T-helper 22 cell (primary cell): ENCODE measurements around the gene C1QTNF1.
"Not testable (repeated sequence)": the region's sequence is repeated elsewhere in the genome, so short reads cannot be mapped to it uniquely, and the experiment has no call there.

Experiments
- DNase-seq: peaks from one replicate; pipeline ENCODE4 v3.0.0-alpha.2; 2020; ENCODE audit warnings: low read depth

The C1QTNF1 gene

DNA sequence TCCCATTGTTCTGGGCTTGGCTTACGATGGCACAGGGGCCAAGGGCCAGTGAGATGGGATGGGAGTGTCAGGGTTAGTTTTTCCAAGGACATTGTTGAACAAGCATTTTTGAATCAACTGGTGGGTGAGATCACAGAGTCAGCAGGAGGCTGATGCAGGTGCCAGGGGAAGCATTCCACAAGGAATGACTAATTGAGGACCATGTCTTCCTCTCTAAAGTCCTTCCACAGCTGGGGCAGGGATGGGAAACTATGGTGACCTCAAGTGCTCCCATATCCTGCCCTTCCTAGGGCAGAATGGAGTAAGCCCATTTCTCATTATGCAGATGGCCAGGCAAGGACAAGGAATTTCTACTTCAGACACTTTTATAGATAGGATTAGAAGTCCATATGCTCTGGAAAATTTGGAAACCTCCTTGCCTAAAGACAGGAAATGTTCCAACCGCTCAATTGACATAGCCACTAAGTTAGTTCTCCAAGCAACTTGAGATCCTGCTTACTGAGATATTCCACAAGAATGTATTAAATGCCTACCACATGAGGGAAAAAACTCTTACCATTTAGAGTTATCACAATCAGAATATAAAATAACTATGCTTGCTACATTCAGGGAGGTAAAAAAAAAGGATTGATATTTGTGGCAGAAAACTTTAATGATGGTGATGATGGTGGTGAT, 29.4 kb downstream of the C1QTNF1 start:
- no peak for DNase-seq

DNA sequence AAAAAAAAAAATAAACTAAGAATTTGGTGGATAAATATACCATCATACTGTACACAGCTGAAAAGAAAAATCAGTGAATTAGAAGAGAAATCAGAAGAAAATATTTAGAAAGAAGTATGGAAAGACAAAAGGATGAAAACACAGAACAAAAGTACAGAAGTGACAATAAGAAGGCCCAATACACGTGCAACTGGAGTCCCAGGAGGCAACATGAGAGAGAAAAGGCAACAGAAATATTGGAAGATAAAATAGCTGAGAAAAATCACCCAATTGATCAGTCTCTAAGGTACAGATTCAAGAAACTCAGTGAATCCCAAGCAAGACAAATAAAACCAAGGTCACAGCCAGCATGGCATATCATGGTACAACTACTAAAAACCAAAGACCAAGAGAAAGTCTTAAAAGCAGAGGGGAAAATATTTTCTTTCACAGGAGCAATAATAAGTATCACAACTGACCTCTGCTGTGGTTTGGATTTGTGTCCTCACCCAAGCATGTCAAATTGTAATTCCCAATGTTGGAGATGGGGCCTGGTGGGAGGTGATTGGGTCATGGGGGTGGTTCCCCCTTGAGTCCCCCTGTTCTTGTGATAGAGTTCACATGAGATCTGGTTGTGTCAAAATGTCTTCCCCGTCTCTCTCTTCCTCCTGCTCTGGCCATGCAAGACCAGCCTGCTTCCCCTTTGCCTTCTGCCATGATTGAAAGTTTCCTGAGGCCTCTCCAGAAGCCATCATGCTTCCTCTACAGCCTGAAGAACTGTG, 30.4 kb downstream of the C1QTNF1 start:
- DNase-seq: no peak

DNA sequence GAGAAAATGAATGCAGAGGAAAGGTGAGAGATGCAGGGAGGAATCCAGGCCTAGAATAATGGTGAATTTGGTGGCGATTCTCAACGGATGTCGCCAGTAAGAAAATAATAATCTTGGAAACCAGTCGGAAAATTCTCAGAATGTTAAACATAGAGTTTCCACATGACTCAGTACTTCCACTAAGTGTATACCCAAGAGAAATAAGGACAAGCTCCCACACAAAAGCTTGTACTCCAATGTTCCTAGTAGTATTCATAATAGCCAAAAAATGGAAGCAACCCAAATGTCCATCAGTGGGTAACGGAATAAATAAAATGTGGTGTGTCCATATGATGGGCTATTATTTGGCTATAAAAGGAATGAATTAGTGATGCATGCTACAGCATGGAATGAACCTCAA, 31.2 kb downstream of the C1QTNF1 start:
- no peak for DNase-seq

DNA sequence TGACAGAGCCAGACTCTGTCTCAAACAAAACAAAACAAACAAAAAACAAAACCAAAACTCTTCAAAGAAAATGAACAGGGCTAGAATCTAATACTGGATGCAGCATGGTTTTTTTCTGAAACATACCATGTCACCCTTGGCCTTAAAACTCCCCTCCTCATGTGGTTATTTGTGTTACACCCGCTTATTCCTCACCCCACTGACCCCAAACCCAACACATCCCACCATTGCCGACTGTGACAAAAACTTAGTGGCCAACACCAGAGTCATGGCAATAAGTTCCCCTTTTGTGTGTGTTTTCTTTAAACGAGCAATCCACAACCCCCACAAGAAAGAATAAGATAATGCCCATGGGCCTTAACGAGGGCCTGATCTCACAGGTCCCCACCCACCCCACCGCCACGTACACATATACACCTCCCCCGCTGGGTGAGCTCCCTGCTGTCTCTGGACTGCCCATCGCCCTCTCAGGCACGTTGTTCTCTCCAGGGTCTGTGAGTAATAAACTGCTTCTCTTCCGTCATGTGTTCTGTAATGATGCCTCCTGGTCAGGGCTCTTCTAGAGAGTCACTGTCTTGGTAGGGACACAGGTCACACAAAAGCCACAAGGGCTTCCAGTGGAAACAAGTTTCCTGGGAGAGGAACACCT, 33.9 kb downstream of the C1QTNF1 start:
- no peak for DNase-seq

DNA sequence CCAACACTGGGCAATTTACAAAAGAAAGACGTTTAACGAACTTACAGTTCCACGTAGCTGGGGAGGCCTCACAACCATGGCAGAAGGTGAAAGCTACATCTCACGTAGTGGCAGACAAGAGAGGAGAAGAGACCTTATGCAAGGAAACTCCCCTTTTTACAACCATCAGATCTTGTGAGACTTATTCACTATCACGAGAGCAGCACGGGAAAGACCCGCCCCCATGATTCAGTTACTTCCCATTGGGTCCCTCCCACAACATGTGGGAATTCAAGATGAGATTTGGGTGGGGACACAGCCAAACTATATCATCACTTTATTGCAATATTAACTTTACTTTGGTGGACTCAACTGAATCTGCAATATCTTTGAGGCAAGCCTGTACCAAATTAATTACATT, 38.7 kb downstream of the C1QTNF1 start:
- no peak for DNase-seq

DNA sequence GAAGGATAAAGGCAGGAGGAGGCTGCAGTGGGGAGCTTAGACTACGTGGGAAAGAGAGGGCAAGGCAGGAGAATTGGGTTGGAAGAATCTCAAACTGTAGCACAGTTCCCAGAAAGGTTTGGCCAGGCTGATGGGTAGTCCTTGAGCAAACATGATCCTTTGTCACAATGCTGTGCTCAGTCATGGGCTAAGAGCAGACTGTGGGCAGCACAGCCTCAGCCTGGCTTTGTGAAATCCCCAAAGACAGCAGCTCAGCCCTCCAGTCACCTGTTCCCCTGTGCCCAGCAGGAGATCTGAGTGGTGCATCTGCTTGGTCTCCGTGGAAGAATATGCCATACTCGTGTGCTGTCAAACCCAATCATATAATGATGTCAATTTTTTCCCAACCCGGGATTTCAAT, 40.1 kb downstream of the C1QTNF1 start:
- no peak for DNase-seq

DNA sequence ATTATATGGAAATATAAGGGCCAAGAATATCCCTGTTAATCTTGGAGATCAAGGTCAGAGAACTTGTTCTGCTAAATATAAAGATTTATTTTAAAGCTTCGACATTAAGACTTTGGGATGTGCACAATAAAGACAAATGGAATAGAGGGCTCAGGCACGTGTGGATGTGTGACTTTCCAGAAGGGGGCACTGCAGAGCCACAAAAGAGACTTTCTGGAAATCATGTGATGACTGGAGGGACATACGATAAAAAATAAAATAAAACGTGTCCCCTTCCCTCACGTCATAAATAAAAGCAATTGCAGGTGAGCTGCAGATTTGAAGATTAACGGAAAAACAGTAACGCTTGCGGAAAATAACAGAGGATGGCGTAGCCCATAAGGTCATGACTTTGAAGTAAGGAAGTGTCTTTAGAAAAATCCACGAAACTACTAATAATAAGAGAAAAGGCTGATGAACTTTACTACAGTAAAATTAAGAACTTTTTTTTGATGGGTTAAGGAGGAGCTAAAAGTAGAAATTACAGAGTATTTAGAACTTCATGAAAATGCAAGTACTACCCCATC, 41.2 kb downstream of the C1QTNF1 start:
- DNase-seq: no peak

DNA sequence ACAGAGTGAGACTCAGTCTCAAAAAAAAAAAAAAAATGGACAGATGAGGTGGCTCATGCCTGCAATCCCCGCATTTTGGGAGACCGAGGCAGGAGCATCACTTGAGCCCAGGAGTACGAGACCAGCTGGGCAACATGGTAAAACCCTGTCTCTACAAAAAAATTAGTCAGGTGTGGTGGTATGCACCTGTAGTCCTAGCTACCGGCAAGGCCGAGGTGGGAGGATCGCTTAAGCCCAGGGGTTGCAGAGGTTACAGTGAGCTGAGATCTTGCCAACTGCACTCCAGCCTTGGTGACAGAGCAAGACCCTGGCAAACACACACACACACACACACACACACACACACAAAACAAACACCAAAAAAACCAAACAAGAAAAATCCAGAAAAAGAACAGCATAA, 43.0 kb downstream of the C1QTNF1 start:
- no peak for DNase-seq

DNA sequence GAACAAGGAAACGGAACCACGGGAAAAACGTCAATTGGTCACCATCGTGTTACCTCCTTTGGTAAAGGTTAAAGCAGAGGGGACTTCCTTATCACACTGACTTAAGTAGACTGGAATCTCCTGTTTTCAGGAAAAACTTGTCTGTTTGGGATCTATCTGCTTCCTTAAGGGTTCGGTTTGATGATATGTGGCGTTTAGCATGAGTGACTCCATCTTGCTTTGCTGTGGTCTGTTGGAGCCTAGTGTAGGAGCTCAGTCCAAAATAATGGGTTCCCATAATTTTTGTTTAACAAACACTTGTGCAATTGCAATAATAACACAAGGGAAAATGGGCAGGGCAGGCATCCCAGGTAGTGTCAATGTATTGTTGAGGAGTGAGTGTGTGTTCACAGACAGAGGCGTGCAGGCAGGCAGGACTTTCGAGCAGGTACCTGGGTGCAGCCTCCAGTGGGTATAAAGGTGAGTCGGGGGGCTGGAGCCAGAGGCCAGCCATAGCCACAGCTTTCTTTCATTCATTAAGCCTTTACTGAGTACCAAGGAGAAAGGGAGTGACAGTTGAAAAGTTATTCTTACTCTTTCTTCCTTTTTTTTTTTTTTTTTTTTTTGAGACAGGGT, 46.4 kb downstream of the C1QTNF1 start:
- no peak for DNase-seq

DNA sequence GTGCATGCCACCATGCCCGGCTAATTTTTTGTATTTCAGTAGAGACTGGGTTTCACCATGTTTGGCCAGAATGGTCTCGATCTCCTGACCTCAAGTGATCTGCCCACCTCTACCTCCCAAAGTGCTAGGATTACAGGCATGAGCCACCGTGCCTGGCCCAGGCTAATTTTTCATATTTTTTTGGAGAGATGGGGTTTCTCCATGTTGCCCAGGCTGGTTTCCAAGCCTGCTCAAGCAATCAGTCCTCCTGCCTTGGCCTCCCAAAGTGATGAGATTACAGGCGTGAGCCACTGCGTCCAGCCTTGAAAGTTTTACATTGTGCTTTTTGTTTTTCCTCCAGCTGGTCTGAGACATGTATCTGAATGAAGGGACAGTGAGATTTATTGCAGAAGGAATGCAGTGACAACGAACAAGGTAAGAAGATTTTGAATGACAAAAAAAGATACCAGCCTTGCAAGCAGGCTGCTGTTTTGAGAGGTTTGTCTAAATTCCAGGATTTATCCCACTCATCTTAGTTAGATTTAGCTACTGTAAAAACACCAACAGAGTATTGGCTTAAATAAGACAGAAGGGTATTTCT, 47.3 kb downstream of the C1QTNF1 start:
- no peak for DNase-seq

DNA sequence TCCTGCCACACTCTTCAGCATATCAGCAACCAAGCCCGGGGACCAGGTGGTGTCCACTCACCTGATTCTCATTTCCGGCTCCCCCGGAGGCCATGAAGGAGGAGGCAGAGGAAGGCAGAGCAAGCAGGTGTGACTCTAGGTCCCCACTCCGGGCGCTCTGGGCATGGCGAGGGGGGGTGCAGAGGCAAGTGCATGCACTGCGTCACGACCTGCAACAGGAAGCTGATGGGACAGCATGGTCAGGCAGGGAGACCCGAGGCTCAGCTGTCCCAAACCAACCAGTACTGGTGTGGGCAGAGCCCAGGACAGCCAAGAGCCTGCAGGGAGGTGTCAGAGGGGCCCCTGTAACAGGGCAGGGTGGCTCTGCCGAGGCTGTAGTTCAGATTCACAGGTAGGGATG, 48.6 kb downstream of the C1QTNF1 start:
- DNase-seq: no peak

DNA sequence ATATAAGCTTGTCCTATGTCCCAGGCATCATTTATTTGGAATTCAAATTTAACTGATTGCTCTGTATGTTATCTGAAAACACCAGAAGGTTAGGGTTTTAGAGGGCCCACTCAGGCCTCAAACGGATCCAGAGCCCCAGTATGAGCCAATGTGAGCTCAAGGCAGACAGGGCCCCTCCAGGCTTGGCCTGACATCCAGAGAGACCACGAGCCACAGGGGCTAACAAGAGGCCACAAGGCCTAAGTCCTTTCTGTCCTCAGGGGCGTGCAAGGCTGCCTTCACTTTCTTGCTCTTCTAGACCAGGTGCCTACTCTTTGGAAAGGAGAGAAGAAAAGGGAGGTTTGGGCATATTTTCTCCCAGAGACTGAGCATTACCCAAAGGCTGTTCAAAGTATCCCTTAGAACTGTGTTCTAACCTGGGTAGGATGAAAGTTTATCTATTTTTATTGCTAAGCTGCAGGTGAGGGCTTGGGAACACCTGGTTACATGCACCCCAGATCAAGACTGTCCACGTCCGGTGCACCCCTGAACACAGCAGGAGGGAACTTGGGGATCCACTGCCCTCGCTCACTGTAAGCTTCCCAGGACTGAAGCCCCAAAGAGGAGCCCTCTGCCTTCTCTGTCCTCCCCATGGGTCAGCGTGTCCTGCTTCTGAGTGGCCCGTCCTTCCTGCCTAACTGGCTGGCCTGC, 49.2 kb downstream of the C1QTNF1 start:
- no peak for DNase-seq

DNA sequence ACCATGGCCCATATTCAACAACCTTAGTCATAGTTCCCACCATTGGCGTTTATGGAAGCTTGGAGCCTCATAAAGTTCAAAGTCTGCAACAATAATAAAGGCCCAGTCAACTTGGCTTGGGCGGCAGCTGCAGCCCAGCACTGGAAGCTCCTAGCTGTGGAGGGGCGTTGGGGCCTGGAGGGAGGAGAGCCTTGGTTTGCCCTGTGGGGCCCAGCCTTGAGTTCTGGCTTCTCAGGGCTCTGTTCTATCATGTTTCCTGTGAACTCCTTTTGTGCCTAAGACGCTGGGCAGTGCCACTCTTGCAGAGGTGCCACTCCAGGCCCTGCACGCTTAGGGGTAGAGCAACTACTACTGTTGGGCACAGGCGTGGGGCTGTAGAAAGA, 49.7 kb downstream of the C1QTNF1 start:
- DNase-seq: no peak

DNA sequence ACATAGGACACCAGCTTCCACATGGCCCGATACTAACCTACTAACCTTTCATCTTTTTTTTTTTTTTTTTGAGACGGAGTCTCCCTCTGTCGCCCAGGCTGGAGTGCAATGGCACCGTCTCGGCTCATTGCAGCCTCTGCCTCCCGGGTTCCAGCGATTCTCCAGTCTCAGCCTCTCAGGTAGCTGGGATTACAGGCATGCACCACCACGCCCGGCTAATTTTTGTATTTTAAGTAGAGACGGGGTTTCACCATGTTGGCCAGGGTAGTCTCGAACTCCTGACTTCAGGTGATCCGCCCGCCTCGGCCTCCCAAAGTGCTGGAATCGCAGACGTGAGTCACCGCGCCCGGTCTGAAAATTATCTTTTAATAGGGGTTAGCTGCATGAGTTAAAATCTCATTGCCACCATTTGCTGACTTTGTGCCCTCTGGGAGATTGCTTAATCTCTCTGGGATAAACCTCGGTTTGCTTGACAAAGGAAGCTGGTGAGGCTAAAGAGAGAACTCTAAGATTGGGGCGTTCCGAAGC, 50.2 kb downstream of the C1QTNF1 start:
- not testable (repeated sequence) for DNase-seq

DNA sequence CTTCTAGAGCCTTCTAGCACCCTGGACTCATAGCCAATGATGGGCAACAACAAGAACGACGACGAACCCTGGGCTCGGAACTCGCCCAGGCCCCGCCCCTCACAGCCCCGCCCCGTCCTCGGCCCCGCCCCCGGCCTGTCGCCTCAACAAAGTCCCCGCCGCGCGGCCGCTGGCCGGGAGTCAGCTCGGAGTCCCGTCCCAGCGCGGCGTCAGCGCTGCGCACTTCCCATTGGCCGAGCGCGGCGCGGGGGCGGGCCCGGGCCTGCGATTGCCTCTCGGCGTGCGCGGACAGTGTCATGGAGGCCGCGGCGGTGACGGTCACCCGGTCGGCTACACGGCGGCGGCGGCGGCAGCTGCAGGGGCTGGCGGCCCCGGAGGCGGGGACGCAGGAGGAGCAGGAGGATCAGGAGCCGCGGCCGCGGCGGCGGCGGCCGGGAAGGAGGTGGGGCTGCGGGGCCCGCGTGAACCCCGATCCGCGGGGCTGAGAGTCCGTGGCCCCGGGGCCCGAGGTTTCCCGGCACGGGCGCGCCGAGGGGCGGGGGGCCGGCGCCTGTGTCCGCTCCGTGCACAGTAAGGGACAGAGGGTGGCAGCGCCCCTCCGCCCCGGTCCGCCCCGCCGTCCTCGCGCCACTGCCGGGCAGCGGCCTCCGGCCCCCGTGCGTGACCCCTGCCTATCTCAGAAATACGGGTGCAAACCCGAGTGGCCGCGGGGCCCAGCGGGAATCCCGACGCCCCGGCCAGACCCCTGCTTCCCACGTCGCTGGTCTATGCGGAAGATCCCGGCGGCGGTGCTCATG, 50.9 kb downstream of the C1QTNF1 start, which contains the start of gene ENGASE:
TSS of gene ENGASE (plus strand) at position 176 of the 797 bp plus-strand sequence. CDS start at position 297, 121 bp downstream.
- peak; percentile 88 for DNase-seq

DNA sequence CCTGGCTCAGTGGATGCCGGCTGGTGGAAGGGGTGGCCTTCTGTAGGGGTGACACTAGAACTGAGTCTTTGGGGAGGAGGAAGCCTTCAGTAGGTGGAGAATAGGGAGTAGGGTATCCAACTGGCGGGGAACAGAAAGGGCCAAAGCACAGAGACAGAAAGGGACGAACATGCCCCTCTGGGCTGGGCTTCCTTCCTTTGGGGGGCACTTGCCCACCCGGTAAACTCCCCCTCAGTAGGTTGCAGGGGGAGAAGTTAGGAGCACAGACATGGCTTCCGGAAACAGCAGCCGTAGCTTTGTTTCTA, 51.4 kb downstream of the C1QTNF1 start:
- no peak for DNase-seq

DNA sequence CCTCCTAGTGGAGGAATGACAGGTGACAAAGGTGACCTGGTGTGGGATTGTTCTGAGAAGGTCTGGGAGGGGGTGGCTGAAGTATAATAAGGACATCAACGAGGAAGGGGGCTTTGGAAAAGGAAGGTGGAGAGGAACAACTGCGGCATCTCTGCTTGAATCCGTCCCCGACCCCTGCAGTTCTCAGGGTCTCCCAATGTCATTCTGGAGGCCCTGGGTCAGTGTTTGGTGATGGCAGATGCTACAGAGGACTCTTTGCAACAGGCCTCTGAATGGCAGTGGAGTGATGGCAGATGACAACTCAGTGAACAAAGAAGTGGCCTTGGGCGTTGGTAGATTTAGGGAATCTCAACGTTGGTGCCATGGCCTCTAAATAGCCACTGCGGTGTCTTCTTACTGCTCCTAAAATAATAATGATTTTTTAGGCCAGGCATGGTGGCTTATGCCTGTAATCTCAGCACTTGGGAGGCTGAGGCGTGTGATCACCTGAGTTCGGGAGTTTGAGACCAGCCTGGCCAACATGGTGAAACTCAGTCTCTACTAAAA, 52.0 kb downstream of the C1QTNF1 start:
- DNase-seq: no peak

DNA sequence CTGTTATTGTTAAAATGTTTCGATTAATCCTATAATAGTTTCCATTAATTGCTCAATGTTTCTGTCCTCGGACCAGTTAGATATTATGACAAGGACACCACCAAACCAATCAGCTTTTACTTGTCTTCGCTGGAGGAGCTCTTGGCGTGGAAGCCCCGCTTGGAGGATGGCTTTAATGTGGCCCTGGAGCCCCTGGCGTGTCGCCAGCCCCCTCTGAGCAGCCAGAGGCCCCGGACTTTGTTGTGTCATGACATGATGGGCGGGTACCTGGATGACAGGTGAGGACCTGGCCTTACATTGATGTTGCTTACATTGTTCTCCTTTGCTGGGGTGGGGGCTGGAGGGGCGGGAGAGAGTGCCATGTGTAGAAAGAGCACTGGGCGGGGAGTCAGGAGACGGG, 53.6 kb downstream of the C1QTNF1 start:
- no peak for DNase-seq

DNA sequence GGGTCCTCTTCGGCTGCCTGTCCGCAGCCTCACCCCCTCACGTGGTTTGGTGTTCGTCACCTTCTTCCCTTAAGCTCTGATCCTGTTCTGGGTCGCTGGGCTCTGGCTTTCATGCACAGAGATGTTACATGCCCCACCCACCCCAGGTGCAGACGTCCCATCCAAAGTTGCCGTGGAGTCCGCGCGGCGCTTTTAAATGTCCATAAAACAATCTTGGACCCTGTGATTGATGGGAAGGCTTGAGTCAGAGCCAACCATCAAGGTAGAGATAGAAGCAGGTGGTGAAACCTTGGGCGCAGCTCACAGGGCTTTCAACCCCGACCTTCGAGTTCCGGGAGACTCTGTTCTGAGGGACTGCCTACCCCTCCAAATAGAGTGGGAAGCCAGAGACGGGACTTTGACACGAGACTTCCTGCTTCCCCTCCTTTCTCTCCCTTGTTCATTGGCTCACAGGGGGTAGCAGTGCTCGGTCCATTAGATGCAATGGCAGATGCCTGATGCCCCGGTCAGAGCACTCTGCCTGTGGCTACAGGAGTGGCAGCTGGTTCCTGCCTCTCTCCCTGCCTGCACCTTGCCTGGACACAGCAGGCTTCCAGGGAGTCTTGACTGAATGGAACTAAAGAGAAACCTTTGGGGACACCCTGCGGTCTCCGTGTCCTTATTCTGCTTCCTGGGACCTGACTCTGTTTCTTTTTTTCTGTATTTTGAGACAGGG, 54.7 kb downstream of the C1QTNF1 start:
- no peak for DNase-seq
